SK-N-SH treated with all-trans-retinoic acid at 6 μM for 48 hours (cell line): ENCODE results near the gene UGT1A3.

ENCODE experiments used
- ATAC-seq: fragments of 200-7000 bp; cut with Tn5 transposase; 3 replicates; pipeline ENCODE4 v1.9.1; 2020; ENCODE audit warnings: mild to moderate bottlenecking, moderate library complexity
- ARNTL ChIP-seq: fragments of 450-650 bp; formaldehyde crosslinking; IDR thresholded peaks from 2 replicates; pipeline ENCODE4 v1.5.0; 2020; ENCODE audit warnings: low read depth, mild to moderate bottlenecking, moderate library complexity, borderline replicate concordance
- BACH2 ChIP-seq: fragments of 250-450 bp; sonication (Bioruptor Pico); IDR thresholded peaks from 2 replicates; pipeline ENCODE4 v1.9.0; 2021; ENCODE audit warnings: mild to moderate bottlenecking, borderline replicate concordance
- CREB5 ChIP-seq: fragments of 250-450 bp; sonication (Bioruptor Pico); IDR thresholded peaks from 2 replicates; pipeline ENCODE4 v1.5.1; 2020; ENCODE audit warnings: low read depth, mild to moderate bottlenecking, moderate library complexity
- CSDC2 ChIP-seq: fragments of 250-450 bp; sonication (Bioruptor Pico); IDR thresholded peaks from 2 replicates; pipeline ENCODE4 v1.5.0; 2020; ENCODE audit warnings: mild to moderate bottlenecking, moderate library complexity
- CSRNP3 ChIP-seq: fragments of 250-450 bp; sonication (Bioruptor Pico); IDR thresholded peaks from 2 replicates; pipeline ENCODE4 v1.5.1; 2021; ENCODE audit warnings: mild to moderate bottlenecking, moderate library complexity
- ESRRG ChIP-seq: fragments of 250-450 bp; sonication (Bioruptor Pico); IDR thresholded peaks from 2 replicates; pipeline ENCODE4 v1.6.1; 2021; ENCODE audit warnings: mild to moderate bottlenecking
- GLIS3 ChIP-seq: fragments of 250-450 bp; sonication (Bioruptor Pico); IDR thresholded peaks from 2 replicates; pipeline ENCODE4 v1.5.0; 2020; ENCODE audit warnings: mild to moderate bottlenecking, moderate library complexity
- ISL1 ChIP-seq: fragments of 250-450 bp; sonication (Bioruptor Pico); IDR thresholded peaks from 2 replicates; pipeline ENCODE4 v2.1.2; 2022; ENCODE audit warnings: mild to moderate bottlenecking, moderate library complexity
- OSR1 ChIP-seq: fragments of 250-450 bp; sonication (Bioruptor Pico); IDR thresholded peaks from 2 replicates; pipeline ENCODE4 v1.8.0; 2022; ENCODE audit warnings: moderate library complexity, mild to moderate bottlenecking, inconsistent platforms
- PPARA ChIP-seq: fragments of 250-450 bp; sonication (Bioruptor Pico); IDR thresholded peaks from 2 replicates; pipeline ENCODE4 v1.5.0; 2020; ENCODE audit warnings: mild to moderate bottlenecking, borderline replicate concordance
- RARB ChIP-seq: fragments of 250-450 bp; sonication (Bioruptor Pico); IDR thresholded peaks from 2 replicates; pipeline ENCODE4 v1.8.0; 2021; ENCODE audit warnings: mild to moderate bottlenecking, moderate library complexity
- SNAI2 ChIP-seq: fragments of 250-450 bp; sonication (Bioruptor Pico); IDR thresholded peaks from 2 replicates; pipeline ENCODE4 v1.5.0; 2020; ENCODE audit warnings: mild to moderate bottlenecking, moderate library complexity
- TCF4 ChIP-seq: fragments of 250-450 bp; sonication (Bioruptor Pico); IDR thresholded peaks from 2 replicates; pipeline ENCODE4 v1.8.0; 2021; ENCODE audit warnings: mild to moderate bottlenecking, moderate library complexity, borderline replicate concordance
- TOX ChIP-seq: fragments of 250-450 bp; sonication (Bioruptor Pico); IDR thresholded peaks from 2 replicates; pipeline ENCODE4 v1.8.0; 2021; ENCODE audit warnings: mild to moderate bottlenecking, moderate library complexity, borderline replicate concordance
- ZC3H10 ChIP-seq: fragments of 250-450 bp; sonication (Bioruptor Pico); IDR thresholded peaks from 2 replicates; pipeline ENCODE4 v1.5.1; 2021; ENCODE audit warnings: mild to moderate bottlenecking, moderate library complexity
- ZFP3 ChIP-seq: fragments of 250-450 bp; sonication (Bioruptor Pico); IDR thresholded peaks from 2 replicates; pipeline ENCODE4 v1.5.0; 2020; ENCODE audit warnings: mild to moderate bottlenecking, moderate library complexity
- ZFP30 ChIP-seq: fragments of 450-650 bp; formaldehyde crosslinking; IDR thresholded peaks from 2 replicates; pipeline ENCODE4 v1.5.0; 2022; ENCODE audit warnings: mild to moderate bottlenecking, moderate library complexity
- ZNF565 ChIP-seq: fragments of 450-650 bp; formaldehyde crosslinking; conservative IDR thresholded peaks from 2 replicates; pipeline ENCODE4 v1.5.0; 2020; ENCODE audit warnings: low read depth, mild to moderate bottlenecking, moderate library complexity
- ZNF70 ChIP-seq: fragments of 450-650 bp; formaldehyde crosslinking; IDR thresholded peaks from 2 replicates; pipeline ENCODE4 v1.5.0; 2020; ENCODE audit warnings: mild to moderate bottlenecking, moderate library complexity
- ZNF8 ChIP-seq: fragments of 450-650 bp; formaldehyde crosslinking; IDR thresholded peaks from 2 replicates; pipeline ENCODE4 v1.5.0; 2020; ENCODE audit warnings: mild to moderate bottlenecking, moderate library complexity
- TF ChIP-seq, protein P1 (sequence below): fragments of 250-450 bp; sonication (Bioruptor Pico); IDR thresholded peaks from 2 replicates; pipeline ENCODE4 v1.8.0; 2021; ENCODE audit warnings: low read depth, mild to moderate bottlenecking, moderate library complexity, borderline replicate concordance
- TF ChIP-seq, protein P2 (sequence below): fragments of 250-450 bp; sonication (Bioruptor Pico); IDR thresholded peaks from 2 replicates; pipeline ENCODE4 v1.5.0; 2020; ENCODE audit warnings: mild to moderate bottlenecking, moderate library complexity
- TF ChIP-seq, protein P3 (sequence below): fragments of 250-450 bp; sonication (Bioruptor Pico); IDR thresholded peaks from 2 replicates; pipeline ENCODE4 v1.8.0; 2020; ENCODE audit warnings: mild to moderate bottlenecking, moderate library complexity, borderline replicate concordance

Gene UGT1A3

DNA sequence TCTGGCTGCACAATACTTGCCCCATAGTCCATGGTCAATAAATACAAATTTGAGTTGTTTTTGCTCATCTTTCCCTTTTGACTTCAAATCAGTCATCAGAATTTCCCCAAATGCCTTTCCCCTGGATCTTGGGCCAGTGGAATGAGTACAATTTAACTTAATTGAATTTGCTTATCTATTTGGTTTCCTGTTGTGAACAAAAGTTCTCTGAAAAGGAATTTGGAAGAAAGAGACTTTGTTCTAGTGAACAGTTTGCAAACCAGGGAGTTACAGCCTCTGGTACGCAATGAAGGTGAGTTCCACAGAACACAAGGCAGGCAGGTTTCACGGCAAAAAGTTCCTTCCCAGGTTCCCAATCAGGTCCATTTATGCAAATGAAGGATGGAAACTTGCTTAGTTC lies 30.0 kb downstream of the UGT1A3 start:
- TF ChIP-seq TCF4 (CRISPR knock-in tag) (no peak), ZFP3 (CRISPR knock-in tag) (peak; percentile 51; the same call in 1 of the 2 replicates), ZNF565 (CRISPR knock-in tag) (no peak), ISL1 (CRISPR knock-in tag) (peak; percentile 90), CSDC2 (CRISPR knock-in tag) (peak; percentile 94), RARB (CRISPR knock-in tag) (no peak), ARNTL (CRISPR knock-in tag) (no peak), ZNF8 (CRISPR knock-in tag) (peak; percentile 91), PPARA (no peak), TOX (no peak), ZNF70 (CRISPR knock-in tag) (no peak), BACH2 (CRISPR knock-in tag) (no peak), OSR1 (CRISPR knock-in tag) (no peak), ZC3H10 (no peak), SNAI2 (CRISPR knock-in tag) (peak; percentile 58; the same call in 1 of the 2 replicates), ZFP30 (CRISPR knock-in tag) (no peak), ESRRG (CRISPR knock-in tag) (0 out of 2 replicates have a peak, but pooled peaks have one; percentile 5), CREB5 (CRISPR knock-in tag) (peak; percentile 29; the same call in 1 of the 2 replicates), GLIS3 (CRISPR knock-in tag) (no peak), CSRNP3 (CRISPR knock-in tag) (peak; percentile 57; the same call in 1 of the 2 replicates)
- TF ChIP-seq, protein P1, sequence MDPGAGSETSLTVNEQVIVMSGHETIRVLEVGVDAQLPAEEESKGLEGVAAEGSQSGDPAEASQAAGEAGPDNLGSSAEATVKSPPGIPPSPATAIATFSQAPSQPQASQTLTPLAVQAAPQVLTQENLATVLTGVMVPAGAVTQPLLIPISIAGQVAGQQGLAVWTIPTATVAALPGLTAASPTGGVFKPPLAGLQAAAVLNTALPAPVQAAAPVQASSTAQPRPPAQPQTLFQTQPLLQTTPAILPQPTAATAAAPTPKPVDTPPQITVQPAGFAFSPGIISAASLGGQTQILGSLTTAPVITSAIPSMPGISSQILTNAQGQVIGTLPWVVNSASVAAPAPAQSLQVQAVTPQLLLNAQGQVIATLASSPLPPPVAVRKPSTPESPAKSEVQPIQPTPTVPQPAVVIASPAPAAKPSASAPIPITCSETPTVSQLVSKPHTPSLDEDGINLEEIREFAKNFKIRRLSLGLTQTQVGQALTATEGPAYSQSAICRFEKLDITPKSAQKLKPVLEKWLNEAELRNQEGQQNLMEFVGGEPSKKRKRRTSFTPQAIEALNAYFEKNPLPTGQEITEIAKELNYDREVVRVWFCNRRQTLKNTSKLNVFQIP (CRISPR knock-in tag): no peak
- TF ChIP-seq, protein P2, sequence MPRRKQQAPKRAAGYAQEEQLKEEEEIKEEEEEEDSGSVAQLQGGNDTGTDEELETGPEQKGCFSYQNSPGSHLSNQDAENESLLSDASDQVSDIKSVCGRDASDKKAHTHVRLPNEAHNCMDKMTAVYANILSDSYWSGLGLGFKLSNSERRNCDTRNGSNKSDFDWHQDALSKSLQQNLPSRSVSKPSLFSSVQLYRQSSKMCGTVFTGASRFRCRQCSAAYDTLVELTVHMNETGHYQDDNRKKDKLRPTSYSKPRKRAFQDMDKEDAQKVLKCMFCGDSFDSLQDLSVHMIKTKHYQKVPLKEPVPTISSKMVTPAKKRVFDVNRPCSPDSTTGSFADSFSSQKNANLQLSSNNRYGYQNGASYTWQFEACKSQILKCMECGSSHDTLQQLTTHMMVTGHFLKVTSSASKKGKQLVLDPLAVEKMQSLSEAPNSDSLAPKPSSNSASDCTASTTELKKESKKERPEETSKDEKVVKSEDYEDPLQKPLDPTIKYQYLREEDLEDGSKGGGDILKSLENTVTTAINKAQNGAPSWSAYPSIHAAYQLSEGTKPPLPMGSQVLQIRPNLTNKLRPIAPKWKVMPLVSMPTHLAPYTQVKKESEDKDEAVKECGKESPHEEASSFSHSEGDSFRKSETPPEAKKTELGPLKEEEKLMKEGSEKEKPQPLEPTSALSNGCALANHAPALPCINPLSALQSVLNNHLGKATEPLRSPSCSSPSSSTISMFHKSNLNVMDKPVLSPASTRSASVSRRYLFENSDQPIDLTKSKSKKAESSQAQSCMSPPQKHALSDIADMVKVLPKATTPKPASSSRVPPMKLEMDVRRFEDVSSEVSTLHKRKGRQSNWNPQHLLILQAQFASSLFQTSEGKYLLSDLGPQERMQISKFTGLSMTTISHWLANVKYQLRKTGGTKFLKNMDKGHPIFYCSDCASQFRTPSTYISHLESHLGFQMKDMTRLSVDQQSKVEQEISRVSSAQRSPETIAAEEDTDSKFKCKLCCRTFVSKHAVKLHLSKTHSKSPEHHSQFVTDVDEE (CRISPR knock-in tag): no peak
- TF ChIP-seq, protein P3, sequence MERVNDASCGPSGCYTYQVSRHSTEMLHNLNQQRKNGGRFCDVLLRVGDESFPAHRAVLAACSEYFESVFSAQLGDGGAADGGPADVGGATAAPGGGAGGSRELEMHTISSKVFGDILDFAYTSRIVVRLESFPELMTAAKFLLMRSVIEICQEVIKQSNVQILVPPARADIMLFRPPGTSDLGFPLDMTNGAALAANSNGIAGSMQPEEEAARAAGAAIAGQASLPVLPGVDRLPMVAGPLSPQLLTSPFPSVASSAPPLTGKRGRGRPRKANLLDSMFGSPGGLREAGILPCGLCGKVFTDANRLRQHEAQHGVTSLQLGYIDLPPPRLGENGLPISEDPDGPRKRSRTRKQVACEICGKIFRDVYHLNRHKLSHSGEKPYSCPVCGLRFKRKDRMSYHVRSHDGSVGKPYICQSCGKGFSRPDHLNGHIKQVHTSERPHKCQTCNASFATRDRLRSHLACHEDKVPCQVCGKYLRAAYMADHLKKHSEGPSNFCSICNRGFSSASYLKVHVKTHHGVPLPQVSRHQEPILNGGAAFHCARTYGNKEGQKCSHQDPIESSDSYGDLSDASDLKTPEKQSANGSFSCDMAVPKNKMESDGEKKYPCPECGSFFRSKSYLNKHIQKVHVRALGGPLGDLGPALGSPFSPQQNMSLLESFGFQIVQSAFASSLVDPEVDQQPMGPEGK (CRISPR knock-in tag): peak; percentile 55; the same call in 1 of the 2 replicates
- ATAC-seq: no peak

- ATAC-seq: no peak
- no peak for TF ChIP-seq ARNTL (CRISPR knock-in tag)
- TF ChIP-seq ESRRG (CRISPR knock-in tag): no peak
- TF ChIP-seq, protein P3 (CRISPR knock-in tag): no peak
- no peak for TF ChIP-seq ZNF565 (CRISPR knock-in tag)
- TF ChIP-seq ZNF70 (CRISPR knock-in tag): no peak
- TF ChIP-seq CREB5 (CRISPR knock-in tag): no peak
- TF ChIP-seq, protein P2 (CRISPR knock-in tag): no peak
- TF ChIP-seq GLIS3 (CRISPR knock-in tag): no peak
- TF ChIP-seq ZC3H10: no peak
These were observed 31.2 kb downstream of the UGT1A3 start, which contains the start of gene UGT1A1 for GRCh38 chr2:233760043-233760442. Gene UGT1A1, plus strand, starts transcription at chr2:233760270. Its CDS starts 18 bp downstream, at chr2:233760288.
